HUES64 (cell line): ENCODE results near the gene NTHL1.

Experiments
- H3K27ac ChIP-seq: 2 replicates; pipeline ENCODE4 v1.7.0; 2013; ENCODE audit warnings: low read depth, low read length, inconsistent platforms
- H3K27me3 ChIP-seq: 2 replicates; pipeline ENCODE4 v1.6.1; 2013; ENCODE audit warnings: mild to moderate bottlenecking, low read length; ENCODE audit not compliant: insufficient read depth
- H3K36me3 ChIP-seq: 2 replicates; pipeline ENCODE4 v1.6.1; 2013; ENCODE audit warnings: mild to moderate bottlenecking, low read length; ENCODE audit not compliant: insufficient read depth
- H3K4me1 ChIP-seq: 2 replicates; pipeline ENCODE4 v1.6.1; 2013; ENCODE audit warnings: mild to moderate bottlenecking, low read length, moderate library complexity; ENCODE audit not compliant: insufficient read depth
- H3K4me3 ChIP-seq: 2 replicates; pipeline ENCODE4 v1.5.1; 2013; ENCODE audit warnings: mild to moderate bottlenecking, low read length, moderate library complexity
- H3K9ac ChIP-seq: 2 replicates; pipeline ENCODE4 v1.6.1; 2013; ENCODE audit warnings: mild to moderate bottlenecking, low read depth, low read length
- H3K9me3 ChIP-seq: 2 replicates; pipeline ENCODE4 v1.6.1; 2013; ENCODE audit warnings: low read depth, low read length; ENCODE audit not compliant: insufficient read depth
- WGBS: fragments of 150-250, 120-280 bp; methylation state at CpG from one replicate; pipeline ENCODE4 v1.1.7; 2013; ENCODE audit warnings: missing lambda C conversion rate; 5-methylcytosine and 5-hydroxymethylcytosine counted together

The NTHL1 gene

DNA sequence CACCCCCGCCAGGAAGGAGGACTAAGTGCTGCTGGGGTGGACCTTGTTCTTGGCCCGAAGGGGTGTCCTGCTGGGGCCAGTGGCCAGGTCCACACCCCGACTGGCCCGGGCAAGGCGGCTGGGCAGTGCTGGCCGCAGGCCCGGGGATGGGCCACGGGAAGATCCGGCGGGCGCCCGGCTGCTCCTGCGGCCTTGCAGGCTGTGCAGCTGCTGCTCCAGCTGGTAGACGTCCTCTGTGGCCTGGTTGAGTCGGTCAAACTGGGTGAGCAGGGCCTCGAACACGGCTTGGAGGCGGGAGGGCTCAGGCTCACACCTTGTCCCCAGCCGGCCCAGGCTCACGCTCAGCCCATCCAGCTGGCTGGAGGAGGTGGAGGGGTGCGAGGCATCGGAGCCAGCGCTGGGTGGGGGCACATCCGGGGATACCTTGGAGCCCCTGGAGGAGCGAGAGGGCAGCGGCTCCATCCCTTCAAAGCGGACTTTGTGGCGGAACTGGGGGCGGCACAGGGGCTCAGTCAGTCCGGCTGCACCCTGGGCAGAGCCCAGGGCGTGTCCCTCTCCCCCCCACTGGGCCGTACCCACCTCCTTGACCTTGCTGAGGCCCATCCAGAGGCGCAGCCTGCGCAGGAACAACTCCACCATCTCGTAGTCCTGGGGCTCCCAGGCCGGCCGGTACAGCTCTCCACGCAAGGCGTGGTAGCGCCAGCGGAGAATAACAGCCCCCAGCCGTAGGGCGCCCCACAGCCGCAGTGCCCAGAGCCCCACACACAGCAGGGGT is 42.3 kb upstream of the NTHL1 start:
- no peaks in the 10 kb centered on the region for H3K9me3 ChIP-seq
- H3K27ac ChIP-seq, result no peak overlapping the region
- no peaks in the 10 kb centered on the region for H3K4me1 ChIP-seq
- H3K36me3 ChIP-seq, result peaks cover 38% of the 10 kb centered on the region
- H3K27me3 ChIP-seq, result no peaks in the 10 kb centered on the region
- H3K4me3 ChIP-seq, result no peak overlapping the region
- no peak overlapping the region for H3K9ac ChIP-seq
- 96% methylated on average over 44 of the region's 44 CpGs for WGBS

- H3K9ac ChIP-seq, result no peak overlapping the region
- H3K27ac ChIP-seq, result no peak overlapping the region
- H3K4me1 ChIP-seq, result no peaks in the 10 kb centered on the region
- H3K9me3 ChIP-seq, result no peaks in the 10 kb centered on the region
- 95% methylated on average over 20 of the region's 20 CpGs for whole genome bisulfite sequencing
- peaks cover 36% of the 10 kb centered on the region for H3K36me3 ChIP-seq
- H3K27me3 ChIP-seq, result no peaks in the 10 kb centered on the region
- H3K4me3 ChIP-seq, result no peak overlapping the region
Observed at GRCh38 chr16:2088759-2089358, 41.2 kb upstream of the NTHL1 start.

- 95% methylated on average over 41 of the region's 41 CpGs for WGBS
- Histone ChIP-seq H3K4me1 (no peaks in the 10 kb centered on the region), H3K36me3 (peaks cover 35% of the 10 kb centered on the region), H3K27me3 (no peaks in the 10 kb centered on the region), H3K9me3 (no peaks in the 10 kb centered on the region), H3K27ac (no peak overlapping the region), H3K9ac (no peak overlapping the region), H3K4me3 (no peak overlapping the region)
Observed at GRCh38 chr16:2087748-2088631, 40.4 kb upstream of the NTHL1 start.

GRCh38 chr16:2086812-2087747 is 39.4 kb upstream of the NTHL1 start:
- peaks cover 40% of the 10 kb centered on the region for H3K36me3 ChIP-seq
- H3K4me3 ChIP-seq, result no peak overlapping the region
- no peaks in the 10 kb centered on the region for H3K27me3 ChIP-seq
- no peaks in the 10 kb centered on the region for H3K4me1 ChIP-seq
- no peak overlapping the region for H3K27ac ChIP-seq
- WGBS, result 94% methylated on average over 30 of the region's 30 CpGs
- no peak overlapping the region for H3K9ac ChIP-seq
- no peaks in the 10 kb centered on the region for H3K9me3 ChIP-seq

DNA sequence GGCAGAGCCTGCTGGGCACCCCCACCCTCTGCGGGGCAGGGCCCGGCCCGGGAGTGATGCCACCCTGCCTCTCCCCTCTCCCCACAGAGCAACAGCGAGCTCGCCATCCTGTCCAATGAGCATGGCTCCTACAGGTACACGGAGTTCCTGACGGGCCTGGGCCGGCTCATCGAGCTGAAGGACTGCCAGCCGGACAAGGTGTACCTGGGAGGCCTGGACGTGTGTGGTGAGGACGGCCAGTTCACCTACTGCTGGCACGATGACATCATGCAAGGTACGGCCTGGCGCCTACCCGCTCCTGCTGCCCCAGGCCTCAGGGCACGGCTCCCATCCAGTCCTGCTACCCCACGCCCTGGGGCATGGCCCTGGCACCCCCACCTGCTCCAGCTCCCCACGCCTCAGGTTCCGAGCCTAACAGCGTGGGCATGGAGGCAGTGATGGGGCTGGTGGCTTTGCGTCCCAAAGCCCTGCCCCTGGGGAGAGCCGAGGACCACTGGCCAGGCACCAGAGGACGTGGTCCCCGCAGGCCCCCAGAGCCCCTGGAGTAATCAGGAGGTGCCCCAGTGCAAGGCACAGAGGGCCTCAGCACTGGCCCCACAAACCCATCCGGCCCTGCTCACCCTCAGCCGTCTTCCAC is 38.6 kb upstream of the NTHL1 start:
- Histone ChIP-seq H3K9ac (no peak overlapping the region), H3K9me3 (no peaks in the 10 kb centered on the region), H3K36me3 (peaks cover 48% of the 10 kb centered on the region), H3K27ac (no peak overlapping the region), H3K4me1 (no peaks in the 10 kb centered on the region), H3K27me3 (no peaks in the 10 kb centered on the region), H3K4me3 (no peak overlapping the region)
- WGBS, result 95% methylated on average over 27 of the region's 27 CpGs

DNA sequence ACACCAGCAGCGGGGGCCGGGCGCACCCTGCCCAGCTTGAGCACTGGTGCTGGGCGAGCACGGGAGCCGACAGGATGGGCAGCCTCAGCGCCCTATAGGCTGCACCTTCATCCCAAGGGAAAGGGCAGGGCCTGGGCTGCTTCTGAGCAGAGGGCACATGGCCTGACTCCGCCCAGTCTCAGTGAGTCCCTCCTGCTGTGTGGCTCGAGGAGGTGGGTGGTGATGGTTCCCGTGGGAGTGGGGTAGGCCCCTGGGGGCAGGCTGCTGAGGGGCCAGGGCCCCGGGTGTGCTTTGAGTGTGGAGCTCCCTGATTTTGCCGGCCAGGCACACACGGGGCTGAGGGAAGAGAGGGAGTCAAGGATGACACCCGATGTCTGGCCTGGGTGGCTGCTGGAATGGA is 38.0 kb upstream of the NTHL1 start:
- Histone ChIP-seq H3K9ac (no peak overlapping the region), H3K4me3 (no peak overlapping the region), H3K27ac (no peak overlapping the region), H3K4me1 (no peaks in the 10 kb centered on the region), H3K36me3 (peaks cover 50% of the 10 kb centered on the region), H3K27me3 (no peaks in the 10 kb centered on the region), H3K9me3 (no peaks in the 10 kb centered on the region)
- 93% methylated on average over 14 of the region's 14 CpGs for WGBS

DNA sequence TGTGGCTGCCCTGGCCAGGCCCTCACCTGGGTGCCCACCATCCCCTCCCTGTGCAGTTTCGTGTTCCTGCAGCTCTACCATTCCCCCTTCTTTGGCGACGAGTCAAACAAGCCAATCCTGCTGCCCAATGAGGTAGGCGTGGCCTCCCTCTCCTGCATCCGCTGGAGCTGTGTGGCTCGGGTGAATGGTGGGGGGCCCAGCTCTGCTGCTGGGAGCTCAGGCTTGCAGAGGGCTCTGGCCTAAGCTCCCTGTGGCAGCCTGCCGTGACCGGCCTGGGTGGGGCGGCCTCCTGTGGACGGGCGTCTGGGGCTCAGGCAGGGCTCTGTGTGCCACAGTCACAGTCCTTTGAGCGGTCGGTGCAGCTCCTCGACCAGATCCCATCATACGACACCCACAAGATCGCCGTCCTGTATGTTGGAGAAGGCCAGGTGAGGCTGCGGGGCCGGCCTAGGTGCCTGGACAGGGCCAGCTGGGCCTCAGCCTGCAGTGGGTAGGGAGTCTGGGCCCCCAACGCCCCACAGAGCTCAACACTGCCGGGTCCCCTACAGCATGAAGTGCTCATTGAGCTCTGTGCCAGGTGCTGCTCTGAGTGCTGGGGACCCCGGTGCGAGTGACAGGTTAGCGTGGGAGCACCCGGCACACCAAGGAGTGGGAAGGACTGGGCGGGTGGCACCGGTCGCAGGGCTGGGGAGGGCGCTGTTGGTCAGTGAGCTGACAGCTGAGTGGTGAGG is 37.4 kb upstream of the NTHL1 start:
- H3K27me3 ChIP-seq, result no peaks in the 10 kb centered on the region
- peaks cover 53% of the 10 kb centered on the region for H3K36me3 ChIP-seq
- WGBS, result 93% methylated on average over 29 of the region's 29 CpGs
- no peaks in the 10 kb centered on the region for H3K4me1 ChIP-seq
- no peak overlapping the region; the same call in 1 of the 2 replicates for H3K9ac ChIP-seq
- H3K27ac ChIP-seq, result no peak overlapping the region
- no peaks in the 10 kb centered on the region for H3K9me3 ChIP-seq
- no peak overlapping the region for H3K4me3 ChIP-seq

DNA sequence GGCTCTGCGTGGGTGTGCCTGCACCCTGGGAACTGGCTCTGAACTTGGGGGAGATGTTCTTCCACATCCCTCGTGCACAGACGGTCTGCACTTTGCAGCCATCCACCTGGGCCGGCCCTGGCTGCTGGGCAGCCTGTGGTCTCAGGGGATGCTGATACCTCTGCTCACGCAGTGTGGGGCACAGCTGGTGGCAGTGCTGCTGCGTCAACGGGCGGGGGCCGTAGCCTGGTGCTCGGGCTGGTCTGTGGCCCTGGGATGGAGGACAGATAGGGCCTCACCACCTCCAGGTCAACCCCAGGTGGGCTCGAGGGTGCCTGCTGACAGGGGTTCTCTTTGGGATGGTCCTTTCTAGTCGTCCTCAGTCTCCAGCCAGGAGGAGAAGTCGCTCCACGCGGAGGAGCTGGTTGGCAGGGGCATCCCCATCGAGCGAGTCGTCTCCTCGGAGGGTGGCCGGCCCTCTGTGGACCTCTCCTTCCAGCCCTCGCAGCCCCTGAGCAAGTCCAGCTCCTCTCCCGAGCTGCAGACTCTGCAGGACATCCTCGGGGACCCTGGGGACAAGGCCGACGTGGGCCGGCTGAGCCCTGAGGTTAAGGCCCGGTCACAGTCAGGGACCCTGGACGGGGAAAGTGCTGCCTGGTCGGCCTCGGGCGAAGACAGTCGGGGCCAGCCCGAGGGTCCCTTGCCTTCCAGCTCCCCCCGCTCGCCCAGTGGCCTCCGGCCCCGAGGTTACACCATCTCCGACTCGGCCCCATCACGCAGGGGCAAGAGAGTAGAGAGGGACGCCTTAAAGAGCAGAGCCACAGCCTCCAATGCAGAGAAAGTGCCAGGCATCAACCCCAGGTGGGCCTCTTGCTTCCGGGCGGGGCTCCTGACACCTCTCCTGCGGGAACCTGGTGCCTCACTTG is 36.5 kb upstream of the NTHL1 start:
- 95% methylated on average over 44 of the region's 44 CpGs for whole genome bisulfite sequencing
- H3K27ac ChIP-seq, result no peak overlapping the region

DNA sequence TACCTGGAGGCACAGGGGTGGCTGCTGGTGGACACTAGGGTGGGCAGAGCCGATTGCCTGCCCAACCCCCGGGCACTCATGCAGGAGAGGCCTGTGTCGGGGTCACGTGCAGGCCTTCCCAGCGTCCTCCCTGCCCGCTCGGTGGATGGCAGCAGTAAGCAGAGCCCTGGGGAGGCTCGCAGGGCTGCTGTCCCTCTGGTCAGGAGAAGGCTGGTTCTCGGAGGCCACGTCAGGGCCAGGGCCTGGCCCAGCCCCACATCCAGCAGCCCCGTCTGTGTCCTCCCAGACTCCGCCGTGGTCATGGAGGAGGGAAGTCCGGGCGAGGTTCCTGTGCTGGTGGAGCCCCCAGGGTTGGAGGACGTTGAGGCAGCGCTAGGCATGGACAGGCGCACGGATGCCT is 35.8 kb upstream of the NTHL1 start:
- Histone ChIP-seq H3K27me3 (no peaks in the 10 kb centered on the region), H3K9ac (no peak overlapping the region), H3K4me1 (no peaks in the 10 kb centered on the region), H3K36me3 (peaks cover 52% of the 10 kb centered on the region), H3K27ac (no peak overlapping the region), H3K9me3 (no peaks in the 10 kb centered on the region), H3K4me3 (no peak overlapping the region)
- 95% methylated on average over 19 of the region's 19 CpGs for WGBS

More for the DNA sequence above, 36.5 kb upstream of the NTHL1 start:
- Histone ChIP-seq H3K4me3 (no peak overlapping the region), H3K36me3 (peaks cover 57% of the 10 kb centered on the region), H3K4me1 (no peaks in the 10 kb centered on the region), H3K9ac (no peak overlapping the region), H3K9me3 (no peaks in the 10 kb centered on the region), H3K27me3 (no peaks in the 10 kb centered on the region)
